HG03196 (cell line): Measurements from ENCODE around the gene FAM3C.
"Not testable (repeated sequence)": the region's sequence is repeated elsewhere in the genome, so short reads cannot be mapped to it uniquely, and the experiment has no call there.

Experiments used
- ATAC-seq: cut with Tn5 transposase; IDR thresholded peaks from one replicate; pipeline ENCODE4 v1.9.1; 2021; ENCODE audit not compliant: unreplicated experiment

Gene FAM3C

GRCh38 chr7:121395961-121396757 is at the start of gene FAM3C:
Gene FAM3C (minus strand): TSS chr7:121396308. CDS start chr7:121382969, 13,339 bp downstream.
- ATAC-seq, result peak; percentile 85

- no peak for ATAC-seq
Measured at GRCh38 chr7:121442845-121443244, 46.7 kb upstream of the FAM3C start.

GRCh38 chr7:121440857-121441503 is 44.9 kb upstream of the FAM3C start:
- ATAC-seq, result no peak

- peak; percentile 39 for ATAC-seq
Measured at GRCh38 chr7:121438043-121438955, 42.2 kb upstream of the FAM3C start.

- no peak for ATAC-seq
Measured at GRCh38 chr7:121437470-121437869, 41.4 kb upstream of the FAM3C start.

GRCh38 chr7:121436688-121437087 is 40.6 kb upstream of the FAM3C start:
- ATAC-seq, result no peak

GRCh38 chr7:121436136-121436535 is 40.0 kb upstream of the FAM3C start:
- ATAC-seq, result no peak

- ATAC-seq, result peak; percentile 53
Measured at GRCh38 chr7:121433775-121434174, 37.7 kb upstream of the FAM3C start.

- peak; percentile 64 for ATAC-seq
Measured at GRCh38 chr7:121432486-121432885, 36.4 kb upstream of the FAM3C start.

- ATAC-seq, result no peak
Measured at GRCh38 chr7:121431996-121432395, 35.9 kb upstream of the FAM3C start.

- ATAC-seq, result no peak
Measured at GRCh38 chr7:121431389-121431995, 35.4 kb upstream of the FAM3C start.

- no peak for ATAC-seq
Measured at GRCh38 chr7:121430558-121430957, 34.5 kb upstream of the FAM3C start.

- ATAC-seq, result no peak
Measured at GRCh38 chr7:121429798-121430197, 33.7 kb upstream of the FAM3C start.

- no peak for ATAC-seq
Measured at GRCh38 chr7:121428855-121429489, 32.9 kb upstream of the FAM3C start.

- not testable (repeated sequence) for ATAC-seq
Measured at GRCh38 chr7:121421743-121422142, 25.6 kb upstream of the FAM3C start.

- ATAC-seq, result no peak
Measured at GRCh38 chr7:121420976-121421375, 24.9 kb upstream of the FAM3C start.

- ATAC-seq, result no peak
Measured at GRCh38 chr7:121419201-121420148, 23.4 kb upstream of the FAM3C start.

- ATAC-seq, result no peak
Measured at GRCh38 chr7:121416533-121416932, 20.4 kb upstream of the FAM3C start.

- no peak for ATAC-seq
Measured at GRCh38 chr7:121414436-121414835, 18.3 kb upstream of the FAM3C start.
